T-cell (primary cell): Measurements from ENCODE around the gene FCAMR. TPM values are rescaled to one million over a fixed set of nuclear protein-coding genes. Genes with fewer than 3 reads are reported as not detected.

Experiments
- ATAC-seq, 4 experiments: fragments of 200-7000 bp in 3 of 4; fragments of 150-1000 bp in 1 of 4; cut with Tn5 transposase; replicated peaks in 1 of 4; 1 replicate in 3 of 4; 2 replicates in 1 of 4; pipeline ENCODE4 v1.10.0; 2021; ENCODE audit warnings: moderate library complexity in 3 of 4, mild to moderate bottlenecking in 2 of 4, moderate number of reproducible peaks in 1 of 4
- CTCF ChIA-PET, 2 donors: fragments of 300-600 bp; sonication (Branson Sonifier 250); formaldehyde crosslinking; loops; one replicate each; lab custom pipeline; 2022; ENCODE audit warnings: antibody characterized with exemption in 2 of 2; lab: Charles Lee
- POLR2A ChIA-PET, 2 donors: fragments of 300-600 bp; sonication (Branson Sonifier 250); formaldehyde crosslinking; loops; one replicate each; lab custom pipeline; 2022; ENCODE audit warnings: antibody characterized with exemption in 2 of 2; lab: Charles Lee
- DNase-seq, 35 experiments: peaks; one replicate each; pipeline versions ENCODE4 v3.0.0 to v3.0.0-alpha.2; 2013 to 2023
- H3K27ac ChIP-seq: one replicate; pipeline ENCODE4 v1.5.1; 2013; ENCODE audit warnings: low read length
- H3K27me3 ChIP-seq, 2 experiments: replicated peaks in 1 of 2; 1 replicate in 1 of 2; 2 replicates in 1 of 2; pipeline versions ENCODE4 v1.6.1 to v1.7.0; 2013; ENCODE audit warnings: low read length in 1 of 2, mixed read lengths in 1 of 2; ENCODE audit not compliant: control insufficient read depth in 2 of 2, insufficient read depth in 2 of 2; ENCODE audit errors: extremely low read depth in 1 of 2
- H3K36me3 ChIP-seq, 2 donors: 1 replicate in 1 of 2; 2 replicates in 1 of 2; pipeline versions ENCODE4 v1.6.1 to v1.7.0; 2013; ENCODE audit warnings: low read length in 1 of 2; ENCODE audit not compliant: control insufficient read depth in 2 of 2, insufficient read depth in 1 of 2; ENCODE audit errors: extremely low read depth in 1 of 2
- H3K4me1 ChIP-seq, 2 experiments: 1 replicate in 1 of 2; 2 replicates in 1 of 2; pipeline versions ENCODE4 v1.6.1 to v1.7.0; 2013; ENCODE audit warnings: low read length in 2 of 2, mixed read lengths in 1 of 2; ENCODE audit not compliant: insufficient read depth in 2 of 2, control insufficient read depth in 1 of 2; ENCODE audit errors: extremely low read depth in 1 of 2
- H3K4me3 ChIP-seq, 2 donors: 1 replicate in 1 of 2; 2 replicates in 1 of 2; pipeline versions ENCODE4 v1.5.1 to v1.7.0; 2013; ENCODE audit warnings: mild to moderate bottlenecking in 2 of 2, low read length in 1 of 2, moderate library complexity in 1 of 2; ENCODE audit not compliant: control insufficient read depth in 1 of 2; ENCODE audit errors: extremely low read depth in 1 of 2
- H3K9me3 ChIP-seq: 2 replicates; pipeline ENCODE4 v1.7.0; 2013
- H3K27ac Mint-ChIP-seq, 2 donors: one replicate each; pipeline ENCODE4 v1.8.0; 2020 to 2021; ENCODE audit warnings: mild to moderate bottlenecking in 2 of 2, mixed read lengths in 2 of 2
- H3K27me3 Mint-ChIP-seq, 2 donors: one replicate each; pipeline ENCODE4 v1.8.0; 2021 to 2022; ENCODE audit warnings: mixed read lengths in 2 of 2
- H3K36me3 Mint-ChIP-seq: one replicate; pipeline ENCODE4 v1.8.0; 2021; ENCODE audit warnings: mixed read lengths
- H3K4me1 Mint-ChIP-seq, 3 donors: one replicate each; pipeline ENCODE4 v1.8.0; 2020 to 2022; ENCODE audit warnings: mixed read lengths in 3 of 3, mild to moderate bottlenecking in 1 of 3
- H3K4me3 Mint-ChIP-seq, 3 donors: one replicate each; pipeline ENCODE4 v1.8.0; 2020 to 2022; ENCODE audit warnings: mild to moderate bottlenecking in 3 of 3, mixed read lengths in 3 of 3, moderate library complexity in 3 of 3
- H3K9me3 Mint-ChIP-seq, 3 donors: one replicate each; pipeline ENCODE4 v1.8.0; 2020 to 2022; ENCODE audit warnings: mixed read lengths in 3 of 3
- WGBS: methylation state at CpG from one replicate; pipeline ENCODE4 v1.1.5; 2013; ENCODE audit warnings: missing lambda C conversion rate; ENCODE audit not compliant: insufficient coverage; 5-methylcytosine and 5-hydroxymethylcytosine counted together
- total RNA-seq, 35 experiments: library from RNA in 6 of 35; stranded (reverse) in 6 of 35; fragments of 120-200 nt in 1 of 35; gene quantifications; one replicate each; pipeline versions ENCODE4 v1.2.1 to v1.2.4 and lab custom pipeline; 2013 to 2026

The FCAMR gene
- total RNA-seq, 5 donors from 2014 or later (not counting 1 experiment from before 2014, with no cell fraction given) = not detected

- no CpG with 5 or more reads among the region's 3 CpGs for WGBS
- no peak overlapping the region for H3K4me3 Mint-ChIP-seq
- H3K36me3 Mint-ChIP-seq = no peaks in the 10 kb centered on the region
- H3K27me3 ChIP-seq = peaks cover 0 to 3% of the 10 kb centered on the region in 2 experiments
- POLR2A ChIA-PET = no interaction called here
- H3K4me1 Mint-ChIP-seq = no peaks in the 10 kb centered on the region
- no peak for ATAC-seq
- no peaks in the 10 kb centered on the region for H3K9me3 ChIP-seq
- H3K27me3 Mint-ChIP-seq = peaks cover 19 to 39% of the 10 kb centered on the region in 2 donors
- CTCF ChIA-PET = interaction anchor here in 1 of 2 donors (1.6 kb wide), 1 partner anchor 10 kb away, joined by 5 read pairs; no protein-coding TSS in a partner anchor
- no peak overlapping the region for H3K27ac Mint-ChIP-seq
- no peaks in the 10 kb centered on the region for H3K9me3 Mint-ChIP-seq
- no peak for DNase-seq
- H3K36me3 ChIP-seq = no peaks in the 10 kb centered on the region
- H3K4me3 ChIP-seq = no peak overlapping the region
- no peaks in the 10 kb centered on the region for H3K4me1 ChIP-seq
- no peak overlapping the region for H3K27ac ChIP-seq
Measured at GRCh38 chr1:207014728-207015127, 44.5 kb upstream of the FCAMR start.

GRCh38 chr1:207013321-207014085 lies 43.2 kb upstream of the FCAMR start:
- H3K27me3 ChIP-seq = peaks cover 0 to 3% of the 10 kb centered on the region in 2 experiments
- no peak overlapping the region for H3K4me3 ChIP-seq
- Mint-ChIP-seq H3K36me3 (no peaks in the 10 kb centered on the region), H3K4me3 (no peak overlapping the region), H3K27ac (no peak overlapping the region), H3K4me1 (no peaks in the 10 kb centered on the region), H3K9me3 (no peaks in the 10 kb centered on the region), H3K27me3 (peaks cover 16 to 33% of the 10 kb centered on the region in 2 donors)
- H3K27ac ChIP-seq = no peak overlapping the region
- ChIA-PET CTCF (interaction anchor here in 1 of 2 donors (1.6 kb wide), 1 partner anchor 9 kb away, joined by 5 read pairs; no protein-coding TSS in a partner anchor), POLR2A (interaction anchor here in 1 of 2 donors (0.5 kb wide), 1 partner anchor 121 kb away, joined by 3 read pairs; no protein-coding TSS in a partner anchor)
- 92% methylated on average over 4 of the region's 6 CpGs for whole genome bisulfite sequencing
- DNase-seq = no peak
- no peaks in the 10 kb centered on the region for H3K4me1 ChIP-seq
- no peaks in the 10 kb centered on the region for H3K36me3 ChIP-seq
- H3K9me3 ChIP-seq = no peaks in the 10 kb centered on the region
- no peak for ATAC-seq

- POLR2A ChIA-PET = no interaction called here
Measured at GRCh38 chr1:207010726-207011125, 40.5 kb upstream of the FCAMR start.

GRCh38 chr1:207009945-207010344 lies 39.7 kb upstream of the FCAMR start:
- H3K36me3 ChIP-seq = no peaks in the 10 kb centered on the region

More at GRCh38 chr1:207010726-207011125, 40.5 kb upstream of the FCAMR start:
- CTCF ChIA-PET = interaction anchor here (0.6 to 0.7 kb wide), 4 partner anchors 22 to 396 kb away, joined by 3 to 4 read pairs (median 4); no protein-coding TSS in a partner anchor
- H3K36me3 ChIP-seq = no peaks in the 10 kb centered on the region
- Mint-ChIP-seq H3K27me3 (peaks cover 21 to 44% of the 10 kb centered on the region in 2 donors), H3K9me3 (no peaks in the 10 kb centered on the region), H3K36me3 (no peaks in the 10 kb centered on the region), H3K27ac (no peak overlapping the region), H3K4me1 (no peaks in the 10 kb centered on the region), H3K4me3 (no peak overlapping the region)
- no peak for ATAC-seq
- H3K27me3 ChIP-seq = peaks cover 0 to 6% of the 10 kb centered on the region in 2 experiments
- no peaks in the 10 kb centered on the region for H3K9me3 ChIP-seq
- no peak for DNase-seq
- no peak overlapping the region for H3K4me3 ChIP-seq
- no peak overlapping the region for H3K27ac ChIP-seq
- 100% methylated on average over 1 of the region's 2 CpGs for WGBS
- H3K4me1 ChIP-seq = no peaks in the 10 kb centered on the region

GRCh38 chr1:207009182-207009850 lies 39.1 kb upstream of the FCAMR start:
- ChIA-PET POLR2A (no interaction called here), CTCF (no interaction called here)
- Histone ChIP-seq H3K27ac (no peak overlapping the region), H3K36me3 (no peaks in the 10 kb centered on the region), H3K9me3 (no peaks in the 10 kb centered on the region), H3K4me1 (no peaks in the 10 kb centered on the region), H3K4me3 (no peak overlapping the region), H3K27me3 (peaks cover 0 to 6% of the 10 kb centered on the region in 2 experiments)
- Mint-ChIP-seq H3K27ac (no peak overlapping the region), H3K4me3 (no peak overlapping the region), H3K27me3 (peaks cover 24 to 35% of the 10 kb centered on the region in 2 donors), H3K4me1 (peaks cover 1 to 6% (median 2%) of the 10 kb centered on the region in 3 donors), H3K9me3 (no peaks in the 10 kb centered on the region), H3K36me3 (no peaks in the 10 kb centered on the region)
- 89% methylated on average over 7 of the region's 10 CpGs for WGBS
- DNase-seq (no peak), ATAC-seq (no peak)

More at GRCh38 chr1:207009945-207010344, 39.7 kb upstream of the FCAMR start:
- Mint-ChIP-seq H3K27me3 (peaks cover 24 to 41% of the 10 kb centered on the region in 2 donors), H3K9me3 (no peaks in the 10 kb centered on the region), H3K4me1 (peaks cover 0 to 3% (median 2%) of the 10 kb centered on the region in 3 donors), H3K27ac (no peak overlapping the region), H3K36me3 (no peaks in the 10 kb centered on the region), H3K4me3 (no peak overlapping the region)
- Histone ChIP-seq H3K27ac (no peak overlapping the region), H3K27me3 (peaks cover 0 to 6% of the 10 kb centered on the region in 2 experiments), H3K9me3 (no peaks in the 10 kb centered on the region), H3K4me3 (no peak overlapping the region), H3K4me1 (no peaks in the 10 kb centered on the region)
- DNase-seq = no peak
- 100% methylated on average over 5 of the region's 7 CpGs for WGBS
- ChIA-PET CTCF (no interaction called here), POLR2A (no interaction called here)
- ATAC-seq = no peak

- H3K9me3 ChIP-seq = no peaks in the 10 kb centered on the region
- H3K4me1 Mint-ChIP-seq = peaks cover 1 to 6% (median 2%) of the 10 kb centered on the region in 3 donors
- no peaks in the 10 kb centered on the region for H3K9me3 Mint-ChIP-seq
- peaks cover 17 to 22% of the 10 kb centered on the region in 2 donors for H3K27me3 Mint-ChIP-seq
- CTCF ChIA-PET = no interaction called here
- no peak overlapping the region for H3K27ac Mint-ChIP-seq
- H3K36me3 ChIP-seq = no peaks in the 10 kb centered on the region
- DNase-seq (no peak), ATAC-seq (no peak)
- 58% methylated on average over 2 of the region's 5 CpGs for WGBS
- H3K4me3 ChIP-seq = no peak overlapping the region
- no peak overlapping the region for H3K4me3 Mint-ChIP-seq
- no peaks in the 10 kb centered on the region for H3K36me3 Mint-ChIP-seq
- no peaks in the 10 kb centered on the region for H3K4me1 ChIP-seq
- H3K27ac ChIP-seq = no peak overlapping the region
- POLR2A ChIA-PET = no interaction called here
- peaks cover 0 to 6% of the 10 kb centered on the region in 2 experiments for H3K27me3 ChIP-seq
Measured at GRCh38 chr1:207007352-207008033, 37.2 kb upstream of the FCAMR start.
